PC-9 (cell line): Measurements from ENCODE around the gene LMAN1. TPM values are rescaled to one million over a fixed set of nuclear protein-coding genes. Genes with fewer than 3 reads are reported as not detected.

Source experiments
- BruUV-seq: library from RNA; stranded (reverse); fragments of 400-500 nt; replicated peaks from 2 replicates; lab custom pipeline; 2021; lab: Mats Ljungman, UMichigan
- CTCF ChIA-PET: fragments of 300-600 bp; sonication (Branson Sonifier 250); formaldehyde crosslinking; loops from one replicate; lab custom pipeline; 2022; ENCODE audit warnings: antibody characterized with exemption; lab: Charles Lee
- POLR2A ChIA-PET: fragments of 300-600 bp; sonication (Branson Sonifier 250); formaldehyde crosslinking; loops from one replicate; lab custom pipeline; 2022; ENCODE audit warnings: antibody characterized with exemption; ENCODE audit not compliant: unreplicated experiment; lab: Charles Lee
- DNase-seq, 2 experiments: peaks; one replicate each; pipeline versions ENCODE4 v3.0.0 to v3.0.0-alpha.2; 2015 to 2022; ENCODE audit warnings: mixed read lengths in 1 of 2
- H2AFZ ChIP-seq: fragments of 200-600 bp; sonication (generic); 2 replicates; pipeline ENCODE4 v1.8.1; 2017; ENCODE audit warnings: antibody characterized with exemption
- H3F3A ChIP-seq: fragments of 200-600 bp; sonication (generic); 2 replicates; pipeline ENCODE4 v1.8.1; 2017; ENCODE audit warnings: antibody characterized with exemption, mild to moderate bottlenecking, low read depth; ENCODE audit not compliant: insufficient read depth
- H3K27ac ChIP-seq: fragments of 200-600 bp; sonication (generic); 2 replicates; pipeline ENCODE4 v1.6.1; 2016; ENCODE audit warnings: mixed run types
- H3K27me3 ChIP-seq: fragments of 200-600 bp; sonication (generic); 2 replicates; pipeline ENCODE4 v1.6.1; 2016; ENCODE audit warnings: low read depth, mixed run types; ENCODE audit not compliant: insufficient read depth
- H3K36me3 ChIP-seq: fragments of 200-600 bp; sonication (generic); 2 replicates; pipeline ENCODE4 v1.6.1; 2016; ENCODE audit warnings: low read depth, mixed run types
- H3K4me1 ChIP-seq: fragments of 200-600 bp; sonication (generic); replicated peaks from 2 replicates; pipeline ENCODE4 v1.6.1; 2016; ENCODE audit warnings: mixed run types; ENCODE audit not compliant: insufficient read depth
- H3K4me2 ChIP-seq: fragments of 200-600 bp; sonication (generic); 2 replicates; pipeline ENCODE4 v1.6.1; 2017; ENCODE audit warnings: mixed run types
- H3K4me3 ChIP-seq: fragments of 200-600 bp; sonication (generic); 2 replicates; pipeline ENCODE4 v1.6.1; 2016; ENCODE audit warnings: mixed run types
- H3K79me2 ChIP-seq: fragments of 200-600 bp; sonication (generic); 2 replicates; pipeline ENCODE4 v1.6.1; 2017; ENCODE audit warnings: low read depth, mixed run types
- H3K9me2 ChIP-seq: fragments of 200-600 bp; sonication (generic); 2 replicates; pipeline ENCODE4 v1.8.1; 2017; ENCODE audit warnings: mild to moderate bottlenecking; ENCODE audit not compliant: insufficient read depth
- H3K9me3 ChIP-seq: fragments of 200-600 bp; sonication (generic); 2 replicates; pipeline ENCODE4 v1.8.1; 2016; ENCODE audit warnings: low read depth; ENCODE audit not compliant: insufficient read depth
- H4K20me1 ChIP-seq: fragments of 200-600 bp; sonication (generic); 2 replicates; pipeline ENCODE4 v1.8.1; 2017; ENCODE audit not compliant: insufficient read depth
- CTCF ChIP-seq: fragments of 200-600 bp; sonication (generic); conservative IDR thresholded peaks from 2 replicates; pipeline ENCODE4 v1.6.1; 2017; ENCODE audit warnings: mixed run types, antibody characterized with exemption, mild to moderate bottlenecking, moderate library complexity
- EZH2 ChIP-seq: fragments of 200-600 bp; sonication (generic); IDR thresholded peaks from 2 replicates; pipeline ENCODE4 v1.8.0; 2017; ENCODE audit warnings: antibody characterized with exemption, low read depth
- intact Hi-C: fragments of 100-400 bp; cut with micrococcal nuclease; formaldehyde crosslinking; loops from one replicate; pipeline ENCODE4 v1.10.0; 2022; ENCODE audit not compliant: unreplicated experiment
- total RNA-seq: library from RNA; stranded (reverse); gene quantifications from 2 replicates; pipeline ENCODE4 v1.2.3, GENCODE V29; 2021

The LMAN1 gene
- total RNA-seq, 1 experiment from 2014 or later = 77.3 TPM

- H3K36me3 ChIP-seq = no peaks in the 10 kb centered on the region
- no peaks in the 10 kb centered on the region for H3K9me2 ChIP-seq
- H3K4me1 ChIP-seq = no peaks in the 10 kb centered on the region
- no peaks in the 10 kb centered on the region for H4K20me1 ChIP-seq
- no peaks in the 10 kb centered on the region for H3K79me2 ChIP-seq
- no peak overlapping the region for H3K27ac ChIP-seq
- H3K4me2 ChIP-seq = no peak overlapping the region
- BruUV-seq = no TSS peak
- H3K9me3 ChIP-seq = no peaks in the 10 kb centered on the region
- no peak overlapping the region for H3K4me3 ChIP-seq
- ChIA-PET POLR2A (no interaction called here), CTCF (no interaction called here)
- TF ChIP-seq EZH2 (no peak), CTCF (no peak)
- no peak for DNase-seq
- H3K27me3 ChIP-seq = no peaks in the 10 kb centered on the region
- intact Hi-C loops = no loop called here
- H2AFZ ChIP-seq = no peak overlapping the region
- H3F3A ChIP-seq = no peaks in the 10 kb centered on the region
Observed at GRCh38 chr18:59388817-59389216, 29.8 kb upstream of the LMAN1 start.

- Histone ChIP-seq H3K9me3 (no peaks in the 10 kb centered on the region), H3K4me1 (no peaks in the 10 kb centered on the region), H2AFZ (no peak overlapping the region), H3K27me3 (no peaks in the 10 kb centered on the region), H3K79me2 (no peaks in the 10 kb centered on the region), H3F3A (no peaks in the 10 kb centered on the region), H3K4me2 (no peak overlapping the region), H3K9me2 (no peaks in the 10 kb centered on the region), H3K36me3 (no peaks in the 10 kb centered on the region), H4K20me1 (no peaks in the 10 kb centered on the region), H3K4me3 (no peak overlapping the region), H3K27ac (no peak overlapping the region)
- ChIA-PET CTCF (no interaction called here), POLR2A (interaction anchor here (0.6 kb wide), 1 partner anchor 495 kb away, joined by 7 read pairs; no protein-coding TSS in a partner anchor)
- no peak for DNase-seq
- TF ChIP-seq CTCF (no peak), EZH2 (no peak)
- BruUV-seq = no TSS peak
- intact Hi-C loops = no loop called here
Observed at GRCh38 chr18:59387687-59388565, 28.9 kb upstream of the LMAN1 start.

- Histone ChIP-seq H2AFZ (no peak overlapping the region), H3K79me2 (no peaks in the 10 kb centered on the region), H4K20me1 (no peaks in the 10 kb centered on the region), H3K27me3 (no peaks in the 10 kb centered on the region), H3K4me2 (no peak overlapping the region), H3K4me1 (no peaks in the 10 kb centered on the region), H3K36me3 (no peaks in the 10 kb centered on the region), H3F3A (no peaks in the 10 kb centered on the region), H3K9me3 (no peaks in the 10 kb centered on the region), H3K9me2 (no peaks in the 10 kb centered on the region), H3K27ac (no peak overlapping the region), H3K4me3 (no peak overlapping the region)
- POLR2A ChIA-PET = interaction anchor here (0.6 kb wide), 1 partner anchor 495 kb away, joined by 7 read pairs; no protein-coding TSS in a partner anchor
- no peak for TF ChIP-seq CTCF
- no TSS peak for BruUV-seq
- intact Hi-C loops = no loop called here
- no peak for DNase-seq
- CTCF ChIA-PET = interaction anchor here (0.7 kb wide), 1 partner anchor 16 kb away, joined by 3 read pairs; no protein-coding TSS in a partner anchor
Observed at GRCh38 chr18:59386909-59387686, 28.0 kb upstream of the LMAN1 start.
